ENCODE results near the gene CD28.
A peak's percentile ranks its signal among the peaks of the same experiment; 100 is the strongest.

Gene CD28

DNA sequence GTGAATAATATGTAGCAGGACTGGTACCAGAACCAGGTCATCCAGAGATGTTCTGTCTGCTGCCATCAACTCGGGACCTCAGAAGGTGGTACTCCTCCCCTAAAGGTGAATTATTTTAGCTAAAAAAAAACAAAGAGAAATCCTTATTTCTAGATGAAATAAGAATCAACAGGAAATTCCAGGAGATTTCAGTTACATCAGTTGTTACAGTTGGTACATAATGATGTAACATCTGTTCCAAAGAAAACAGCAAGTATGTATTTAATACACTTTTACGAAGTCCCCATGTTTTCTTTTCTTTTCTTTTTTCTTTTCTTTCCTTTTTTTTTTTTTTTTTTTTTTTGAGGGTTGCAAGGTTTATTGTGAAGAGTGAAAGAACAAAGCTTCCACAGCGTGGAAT, 33.6 kb upstream of the CD28 start:
- H3K4me3 ChIP-seq (replicated peaks; ENCODE audit: low read depth, low read length): no peak overlapping the region
- TF ChIP-seq, protein P1, sequence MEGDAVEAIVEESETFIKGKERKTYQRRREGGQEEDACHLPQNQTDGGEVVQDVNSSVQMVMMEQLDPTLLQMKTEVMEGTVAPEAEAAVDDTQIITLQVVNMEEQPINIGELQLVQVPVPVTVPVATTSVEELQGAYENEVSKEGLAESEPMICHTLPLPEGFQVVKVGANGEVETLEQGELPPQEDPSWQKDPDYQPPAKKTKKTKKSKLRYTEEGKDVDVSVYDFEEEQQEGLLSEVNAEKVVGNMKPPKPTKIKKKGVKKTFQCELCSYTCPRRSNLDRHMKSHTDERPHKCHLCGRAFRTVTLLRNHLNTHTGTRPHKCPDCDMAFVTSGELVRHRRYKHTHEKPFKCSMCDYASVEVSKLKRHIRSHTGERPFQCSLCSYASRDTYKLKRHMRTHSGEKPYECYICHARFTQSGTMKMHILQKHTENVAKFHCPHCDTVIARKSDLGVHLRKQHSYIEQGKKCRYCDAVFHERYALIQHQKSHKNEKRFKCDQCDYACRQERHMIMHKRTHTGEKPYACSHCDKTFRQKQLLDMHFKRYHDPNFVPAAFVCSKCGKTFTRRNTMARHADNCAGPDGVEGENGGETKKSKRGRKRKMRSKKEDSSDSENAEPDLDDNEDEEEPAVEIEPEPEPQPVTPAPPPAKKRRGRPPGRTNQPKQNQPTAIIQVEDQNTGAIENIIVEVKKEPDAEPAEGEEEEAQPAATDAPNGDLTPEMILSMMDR (IDR thresholded peaks at IDR 0.05; ENCODE audit: insufficient read depth, low read length, poor library complexity, severe bottlenecking): no peak
- no peak for DNase-seq (ENCODE audit: extremely low read depth, insufficient read length)
- H3K27me3 ChIP-seq (replicated peaks; ENCODE audit: control insufficient read depth, insufficient read depth, low read length): no peaks in the 10 kb centered on the region
- no peaks in the 10 kb centered on the region for H3K36me3 ChIP-seq (ENCODE audit: control insufficient read depth, insufficient read depth, low read length)

DNA sequence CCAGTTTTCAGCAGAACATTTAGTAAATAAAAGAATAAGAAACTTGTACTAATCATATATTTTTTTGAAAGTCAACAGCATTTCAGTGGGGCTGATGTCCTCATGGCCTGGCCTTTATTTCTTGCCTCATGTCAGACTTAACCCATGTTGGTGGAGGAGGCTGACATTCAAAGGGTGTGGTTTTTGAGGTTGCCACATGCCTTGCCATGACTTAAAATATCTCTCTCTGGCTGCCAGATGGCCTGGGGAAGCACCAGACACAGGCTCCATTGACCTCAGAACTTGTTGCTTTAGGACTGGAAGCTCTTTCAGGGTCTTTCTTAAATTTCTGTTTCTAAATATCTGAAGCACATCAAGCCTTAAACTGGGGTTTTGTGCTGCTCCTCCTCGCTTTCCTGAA, 32.5 kb upstream of the CD28 start:
- Histone ChIP-seq H3K27me3 (replicated peaks; ENCODE audit: control insufficient read depth, insufficient read depth, low read length) (no peaks in the 10 kb centered on the region), H3K36me3 (ENCODE audit: control insufficient read depth, insufficient read depth, low read length) (no peaks in the 10 kb centered on the region), H3K4me3 (replicated peaks; ENCODE audit: low read depth, low read length) (peak overlapping the region; percentile 8; the same call in 1 of the 2 replicates)
- peak; percentile 44 for DNase-seq (ENCODE audit: extremely low read depth, insufficient read length)
- TF ChIP-seq, protein P1 (IDR thresholded peaks at IDR 0.05; ENCODE audit: insufficient read depth, low read length, poor library complexity, severe bottlenecking): no peak

DNA sequence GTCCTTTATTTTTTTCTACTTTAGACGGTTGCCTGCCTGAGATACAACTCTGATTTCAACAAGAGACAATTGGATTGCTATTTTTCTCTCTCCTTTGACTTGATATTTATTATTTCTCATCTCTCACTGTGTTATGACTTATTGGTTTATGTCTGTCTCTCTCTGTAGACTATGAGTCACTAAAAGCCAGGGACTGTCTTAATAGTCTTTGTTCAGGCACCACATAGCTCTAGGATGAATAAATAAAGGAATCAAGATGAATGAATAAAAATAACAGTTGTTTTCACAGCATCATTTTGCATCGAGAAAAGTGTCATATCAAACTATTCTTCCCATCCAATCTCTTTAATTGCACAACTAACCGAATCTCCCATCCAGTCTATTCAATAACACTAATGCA, 31.4 kb upstream of the CD28 start:
- Histone ChIP-seq H3K4me3 (replicated peaks; ENCODE audit: low read depth, low read length) (no peak overlapping the region), H3K36me3 (ENCODE audit: control insufficient read depth, insufficient read depth, low read length) (no peaks in the 10 kb centered on the region), H3K27me3 (replicated peaks; ENCODE audit: control insufficient read depth, insufficient read depth, low read length) (no peaks in the 10 kb centered on the region)
- TF ChIP-seq, protein P1 (IDR thresholded peaks at IDR 0.05; ENCODE audit: insufficient read depth, low read length, poor library complexity, severe bottlenecking): no peak
- no peak for DNase-seq (ENCODE audit: extremely low read depth, insufficient read length)

DNA sequence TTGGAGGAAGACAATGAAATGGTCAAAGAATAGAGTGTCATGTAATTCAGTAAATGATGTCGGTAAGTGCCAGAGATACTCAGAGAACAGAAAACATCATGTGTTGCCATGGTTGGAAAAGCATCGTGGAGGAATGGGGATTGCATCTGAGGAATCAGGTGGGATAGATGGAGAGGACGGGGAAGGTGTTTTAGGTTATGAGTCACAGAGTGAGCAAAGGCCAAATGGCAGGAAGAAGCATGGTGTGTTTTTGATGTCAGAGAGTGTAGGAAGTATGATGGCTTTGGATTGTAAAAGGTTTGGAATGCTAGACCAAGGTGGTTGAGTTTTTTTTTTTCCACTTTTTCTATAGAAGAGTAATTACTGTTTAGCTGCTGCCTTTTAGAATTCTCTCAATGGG, 27.5 kb upstream of the CD28 start:
- no peak for DNase-seq (ENCODE audit: extremely low read depth, insufficient read length)
- H3K36me3 ChIP-seq (ENCODE audit: control insufficient read depth, insufficient read depth, low read length): no peaks in the 10 kb centered on the region

DNA sequence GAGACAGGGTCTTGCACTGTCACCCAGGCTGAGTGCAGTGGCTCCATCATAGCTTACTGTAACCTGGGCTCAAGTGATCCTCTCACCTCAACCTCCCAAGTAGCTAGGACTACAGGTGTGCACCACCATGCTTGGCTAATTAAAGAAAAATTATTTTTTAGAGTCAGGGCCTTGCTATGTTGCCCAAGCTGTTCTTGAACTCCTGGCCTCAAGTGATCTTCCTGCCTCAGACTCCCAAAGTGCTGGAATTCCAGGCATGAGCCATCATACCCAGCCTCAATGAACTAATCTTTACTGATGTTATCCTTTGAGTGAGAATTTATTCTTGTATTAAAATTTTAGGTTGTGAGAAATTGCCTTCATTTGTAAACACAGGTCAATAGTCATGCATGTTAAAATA, 27.0 kb upstream of the CD28 start:
- H3K27me3 ChIP-seq (replicated peaks; ENCODE audit: control insufficient read depth, insufficient read depth, low read length): no peaks in the 10 kb centered on the region
- no peak for DNase-seq (ENCODE audit: extremely low read depth, insufficient read length)
- H3K36me3 ChIP-seq (ENCODE audit: control insufficient read depth, insufficient read depth, low read length): no peaks in the 10 kb centered on the region
- H3K4me3 ChIP-seq (replicated peaks; ENCODE audit: low read depth, low read length): no peak overlapping the region
- TF ChIP-seq, protein P1 (IDR thresholded peaks at IDR 0.05; ENCODE audit: insufficient read depth, low read length, poor library complexity, severe bottlenecking): no peak

More for the DNA sequence above, 27.5 kb upstream of the CD28 start:
- no peak overlapping the region for H3K4me3 ChIP-seq (replicated peaks; ENCODE audit: low read depth, low read length)
- H3K27me3 ChIP-seq (replicated peaks; ENCODE audit: control insufficient read depth, insufficient read depth, low read length): no peaks in the 10 kb centered on the region
- TF ChIP-seq, protein P1 (IDR thresholded peaks at IDR 0.05; ENCODE audit: insufficient read depth, low read length, poor library complexity, severe bottlenecking): no peak

DNA sequence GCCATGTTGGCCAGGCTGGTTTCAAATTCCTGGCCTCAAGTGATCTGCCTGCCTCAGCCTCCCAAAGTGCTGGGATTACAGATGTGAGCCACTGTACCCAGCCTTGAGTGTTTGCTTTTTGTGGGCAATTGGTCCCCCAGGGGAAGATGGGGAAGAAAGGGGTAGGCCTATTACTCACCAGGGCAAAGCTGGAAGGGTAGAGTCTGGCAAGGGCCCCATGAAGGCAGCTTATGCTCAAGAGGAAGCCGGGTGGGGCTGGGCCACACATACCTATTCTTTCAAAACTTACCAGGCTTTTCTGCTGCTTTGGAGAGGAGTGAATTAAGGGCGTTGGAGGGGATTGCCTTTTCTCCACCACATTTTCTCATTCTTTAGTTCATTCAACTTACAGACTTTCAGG, 24.5 kb upstream of the CD28 start:
- Histone ChIP-seq H3K4me3 (replicated peaks; ENCODE audit: low read depth, low read length) (no peak overlapping the region), H3K27me3 (replicated peaks; ENCODE audit: control insufficient read depth, insufficient read depth, low read length) (no peaks in the 10 kb centered on the region), H3K36me3 (ENCODE audit: control insufficient read depth, insufficient read depth, low read length) (no peaks in the 10 kb centered on the region)
- TF ChIP-seq, protein P1 (IDR thresholded peaks at IDR 0.05; ENCODE audit: insufficient read depth, low read length, poor library complexity, severe bottlenecking): no peak
- DNase-seq (ENCODE audit: extremely low read depth, insufficient read length): no peak
